Right ventricle myocardium inferior (tissue), 1 donor: ENCODE measurements around the gene IL1RAPL2. TPM values are rescaled to one million over a fixed set of nuclear protein-coding genes. Genes with fewer than 3 reads are reported as not detected.
"Not testable (repeated sequence)": the region's sequence is repeated elsewhere in the genome, so short reads cannot be mapped to it uniquely, and the experiment has no call there.

Experiments
- ATAC-seq: fragments of 200-7000 bp; cut with Tn5 transposase; one replicate; pipeline ENCODE4 v1.9.1; 2020; ENCODE audit warnings: mild to moderate bottlenecking, moderate library complexity
- DNase-seq: peaks from one replicate; pipeline ENCODE4 v3.0.0; 2021; ENCODE audit errors: missing footprints
- intact Hi-C: fragments of 100-400 bp; cut with DNase I; formaldehyde crosslinking; loops from one replicate; pipeline ENCODE4 v1.11.0; 2022
- total RNA-seq: library from RNA; stranded (reverse); fragmentation: NEBNext Ultra II Directional; extraction: Animal tissue kit (Norgen Biotek cat#: 25700); gene quantifications from one replicate; pipeline ENCODE4 v1.2.1, GENCODE V29; 2021
- donor health status: DM: no; HTN: yes; CAD: no; lungs with severe emphysema.

The IL1RAPL2 gene
- total RNA-seq, 1 donor from 2014 or later = not detected

DNA sequence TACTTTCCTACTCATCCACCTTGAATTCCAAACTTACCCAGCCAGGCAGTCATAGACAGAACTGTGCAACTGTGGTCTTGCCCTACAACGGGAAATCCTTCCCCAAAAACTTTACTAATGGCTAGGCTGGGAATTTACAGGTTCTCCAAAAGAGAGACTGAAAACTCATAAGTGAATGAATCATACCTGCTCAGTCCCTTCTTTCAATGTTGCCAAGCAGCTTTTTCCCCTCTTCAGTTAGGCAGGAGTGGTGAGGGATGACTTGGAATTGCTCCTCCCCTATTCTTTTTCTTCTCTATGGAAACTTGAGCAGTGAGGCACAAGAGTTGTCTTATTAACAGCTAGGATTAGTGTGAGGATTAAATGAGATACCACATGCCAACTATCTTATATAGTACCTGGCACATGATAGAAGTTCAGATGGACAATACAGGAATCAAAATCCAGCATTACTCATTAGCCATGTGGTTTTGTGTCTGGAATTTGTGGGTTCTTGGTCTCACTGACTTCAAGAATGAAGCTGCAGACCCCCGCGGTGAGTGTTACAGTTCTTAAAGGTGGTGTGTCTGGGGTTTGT is 548.6 kb downstream of the IL1RAPL2 start:
- ATAC-seq = no peak
- intact Hi-C loops = no loop called here
- DNase-seq = no peak

GRCh38 chrX:105115596-105116320 is 549.8 kb downstream of the IL1RAPL2 start:
- not testable (repeated sequence) for ATAC-seq

DNA sequence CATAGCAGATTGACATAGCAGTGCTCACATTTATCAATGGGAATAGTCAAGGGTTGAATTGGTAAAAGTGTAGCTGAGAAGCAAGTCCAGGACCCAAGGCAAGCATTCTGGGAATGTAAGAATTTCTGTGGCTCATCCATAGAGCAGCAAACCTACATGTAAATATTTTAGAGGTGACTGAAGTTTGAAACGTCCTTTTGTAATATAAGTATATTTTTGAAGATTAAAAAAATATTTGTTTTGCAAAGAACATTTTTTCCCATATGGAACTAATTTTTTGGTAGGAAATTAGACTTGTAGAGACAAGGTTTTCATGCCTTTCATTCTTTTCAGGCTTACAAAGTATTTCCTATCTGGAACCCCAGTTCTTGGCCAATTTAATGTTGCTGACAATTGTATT is 550.5 kb downstream of the IL1RAPL2 start:
- ATAC-seq (no peak), DNase-seq (no peak)
- intact Hi-C loops = no loop called here

More at GRCh38 chrX:105115596-105116320, 549.8 kb downstream of the IL1RAPL2 start:
- intact Hi-C loops, DNase-seq: not testable (repeated sequence)

- no peak for ATAC-seq
- intact Hi-C loops = no loop called here
Measured at GRCh38 chrX:105117621-105118020, 551.6 kb downstream of the IL1RAPL2 start.

DNA sequence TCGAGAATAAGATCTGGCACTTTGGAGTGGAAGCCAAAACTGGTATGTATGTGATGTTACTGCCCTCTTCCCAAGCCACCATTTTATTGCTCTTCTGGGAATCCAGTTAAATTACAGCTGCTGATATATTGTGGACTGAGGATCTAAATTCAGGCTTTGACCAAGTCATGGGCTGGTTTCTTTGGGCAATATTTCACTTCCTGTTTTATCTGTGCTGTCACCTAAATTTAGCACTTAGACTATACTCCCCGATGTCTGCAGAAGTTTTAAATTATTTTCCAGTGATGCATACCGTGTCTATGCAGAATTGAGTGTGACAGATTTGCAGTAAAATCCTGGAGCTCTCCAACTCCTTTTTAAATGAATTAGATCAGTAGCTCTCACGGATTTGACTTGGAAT is 554.5 kb downstream of the IL1RAPL2 start:
- DNase-seq (no peak), ATAC-seq (no peak)
- intact Hi-C loops = no loop called here

More at GRCh38 chrX:105117621-105118020, 551.6 kb downstream of the IL1RAPL2 start:
- no peak for DNase-seq

GRCh38 chrX:105121186-105121585 is 555.2 kb downstream of the IL1RAPL2 start:
- DNase-seq = no peak
- intact Hi-C loops = no loop called here
- ATAC-seq = no peak

- intact Hi-C loops = no loop called here
- ATAC-seq (no peak), DNase-seq (no peak)
Measured at GRCh38 chrX:105126201-105126600, 560.2 kb downstream of the IL1RAPL2 start.

GRCh38 chrX:105134273-105134672 is 568.3 kb downstream of the IL1RAPL2 start:
- no peak for ATAC-seq
- intact Hi-C loops = no loop called here
- DNase-seq = no peak

DNA sequence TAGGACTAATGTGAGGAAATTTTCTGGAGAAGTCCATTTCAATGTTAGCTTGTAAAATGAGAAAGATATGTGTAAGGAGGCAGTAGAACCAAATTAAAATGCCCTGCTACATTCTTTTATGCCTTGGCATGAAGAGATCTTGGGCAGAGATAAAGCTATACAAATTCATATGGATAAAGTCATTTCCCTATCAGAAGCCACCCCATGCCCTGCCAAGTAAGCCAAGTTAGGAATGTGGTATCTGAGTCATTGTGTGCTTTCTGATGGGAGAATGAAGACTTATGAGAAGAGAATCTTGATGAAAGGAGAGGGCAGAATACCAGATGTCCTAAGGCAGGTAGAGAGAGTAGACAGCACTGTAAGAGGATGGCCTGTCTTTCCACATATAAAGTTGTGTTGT is 570.8 kb downstream of the IL1RAPL2 start:
- no peak for DNase-seq
- intact Hi-C loops = no loop called here
- ATAC-seq = no peak

DNA sequence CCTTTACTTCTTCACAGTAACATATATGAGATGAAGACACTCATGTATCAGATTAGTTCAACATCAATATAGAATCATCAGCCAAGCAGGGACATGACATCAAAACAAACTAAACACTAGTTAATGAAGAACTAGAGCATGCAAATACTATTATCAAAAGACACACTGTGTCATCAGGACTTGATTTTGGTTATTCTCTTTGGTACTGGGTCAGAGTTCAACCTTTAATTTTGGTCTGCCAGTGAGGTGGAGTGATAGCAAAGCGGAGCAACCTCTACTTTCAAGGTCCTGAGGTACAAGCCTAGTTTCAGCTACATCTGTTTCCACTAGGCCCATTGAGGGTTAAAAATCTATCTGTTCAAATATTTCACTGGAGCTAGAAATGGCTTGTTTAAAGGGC is 584.0 kb downstream of the IL1RAPL2 start:
- ATAC-seq (no peak), DNase-seq (no peak)
- intact Hi-C loops = no loop called here

DNA sequence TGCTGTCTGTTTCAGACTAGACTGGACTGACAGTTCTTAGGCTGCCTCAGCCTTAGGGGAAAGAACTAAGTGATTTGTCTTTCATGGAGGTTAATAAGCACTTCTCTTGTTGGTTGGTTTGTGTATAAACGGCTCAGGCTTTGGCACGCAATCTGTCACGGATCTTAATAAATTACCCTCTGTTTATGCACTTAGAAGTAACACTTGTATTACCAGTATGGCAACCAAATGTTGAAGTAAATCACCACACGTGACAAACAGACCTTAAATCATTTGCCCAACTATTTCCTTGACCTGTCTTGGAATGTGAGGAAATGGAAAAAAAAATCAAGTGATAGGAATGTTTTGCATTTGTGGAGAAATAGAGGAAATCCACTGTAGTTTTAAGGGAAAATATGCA is 584.6 kb downstream of the IL1RAPL2 start:
- intact Hi-C loops = no loop called here
- ATAC-seq (no peak), DNase-seq (no peak)

GRCh38 chrX:105167233-105167632 is 601.2 kb downstream of the IL1RAPL2 start:
- intact Hi-C loops = no loop called here

DNA sequence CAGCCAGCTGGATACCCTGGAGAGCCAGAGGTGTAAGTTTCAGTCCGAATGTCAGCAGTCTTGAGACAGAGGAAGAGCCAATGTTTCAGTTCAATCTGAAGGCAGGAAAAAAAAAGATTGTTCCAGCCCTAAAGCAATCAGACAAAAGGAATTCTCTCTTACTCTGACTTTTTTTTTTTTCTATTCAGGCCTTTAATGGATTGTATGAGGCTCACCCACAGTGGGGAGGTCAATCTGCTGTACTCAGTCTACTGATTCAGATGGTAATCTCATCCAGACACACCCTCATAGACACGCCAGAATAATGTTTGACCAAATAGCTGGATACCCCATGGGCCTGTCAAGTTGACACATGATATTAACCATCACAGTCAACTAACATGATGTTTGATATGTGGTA is 602.6 kb downstream of the IL1RAPL2 start:
- ATAC-seq (no peak), DNase-seq (no peak)
- intact Hi-C loops = no loop called here

More at GRCh38 chrX:105167233-105167632, 601.2 kb downstream of the IL1RAPL2 start:
- DNase-seq (no peak), ATAC-seq (no peak)

DNA sequence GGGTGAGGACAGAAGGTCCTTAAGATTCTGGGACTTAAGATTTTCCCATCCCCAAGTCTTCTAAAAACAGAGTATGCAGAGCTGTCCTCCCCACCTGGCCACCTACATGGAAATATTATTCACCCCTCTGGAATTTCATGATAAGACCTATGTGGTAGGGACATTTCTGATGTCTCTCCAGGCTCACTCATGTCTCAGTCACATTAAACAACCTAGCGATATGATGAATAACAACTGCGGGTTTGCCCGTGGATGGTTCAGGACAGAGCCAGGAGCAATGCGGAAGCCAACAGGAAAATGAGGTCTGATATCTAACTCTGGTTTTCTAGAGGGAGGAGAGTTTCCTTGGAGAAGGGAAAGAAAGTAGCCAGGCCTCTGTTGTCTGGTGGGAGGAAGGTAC is 607.1 kb downstream of the IL1RAPL2 start:
- no peak for DNase-seq
- no peak for ATAC-seq
- intact Hi-C loops = no loop called here

DNA sequence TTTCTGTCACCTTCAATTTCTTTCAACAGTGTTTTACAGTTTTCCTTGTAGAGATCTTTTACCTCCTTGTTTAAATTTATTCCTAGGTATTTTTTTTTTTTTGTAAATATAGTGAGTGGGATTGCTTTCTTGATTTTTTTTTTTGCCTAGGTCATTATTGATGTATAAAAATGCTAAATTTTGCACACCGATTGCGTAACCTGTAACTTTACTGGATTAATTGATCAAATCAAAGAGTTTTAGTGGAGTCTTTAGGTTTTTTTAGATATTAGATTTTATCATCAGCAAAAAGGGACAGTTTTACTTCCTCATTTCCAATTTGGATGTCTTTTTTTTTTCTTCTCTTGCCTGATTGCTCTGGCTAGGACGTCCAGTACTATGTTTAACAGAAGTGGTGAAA is 613.6 kb downstream of the IL1RAPL2 start:
- intact Hi-C loops = no loop called here
- DNase-seq (no peak), ATAC-seq (no peak)

- DNase-seq (no peak), ATAC-seq (no peak)
- intact Hi-C loops = no loop called here
Measured at GRCh38 chrX:105189093-105189492, 623.1 kb downstream of the IL1RAPL2 start.

GRCh38 chrX:105190252-105190853 is 624.4 kb downstream of the IL1RAPL2 start:
- ATAC-seq (no peak), DNase-seq (no peak)
- intact Hi-C loops = no loop called here

DNA sequence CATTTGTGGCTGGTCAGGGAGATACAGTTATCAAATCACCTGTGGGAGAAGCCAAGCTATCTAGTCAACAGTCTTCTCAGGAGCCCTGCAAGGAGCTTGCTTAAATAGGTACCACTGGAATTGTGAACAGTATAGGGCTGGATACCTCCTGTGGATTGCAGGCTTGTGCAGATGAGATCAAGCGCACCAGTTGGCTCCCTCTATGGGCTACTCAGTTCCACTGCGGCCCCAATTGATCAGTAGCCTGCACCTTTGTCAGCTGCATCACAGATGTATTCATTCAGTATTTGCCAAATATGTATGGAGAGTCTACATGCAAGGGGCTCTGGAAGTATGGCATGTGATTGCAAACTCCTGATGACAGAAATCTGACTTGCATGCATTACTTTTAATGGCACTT is 625.9 kb downstream of the IL1RAPL2 start:
- intact Hi-C loops = no loop called here
- ATAC-seq = no peak
- no peak for DNase-seq

- intact Hi-C loops = no loop called here
- ATAC-seq = no peak
- no peak for DNase-seq
Measured at GRCh38 chrX:105209406-105209805, 643.4 kb downstream of the IL1RAPL2 start.

DNA sequence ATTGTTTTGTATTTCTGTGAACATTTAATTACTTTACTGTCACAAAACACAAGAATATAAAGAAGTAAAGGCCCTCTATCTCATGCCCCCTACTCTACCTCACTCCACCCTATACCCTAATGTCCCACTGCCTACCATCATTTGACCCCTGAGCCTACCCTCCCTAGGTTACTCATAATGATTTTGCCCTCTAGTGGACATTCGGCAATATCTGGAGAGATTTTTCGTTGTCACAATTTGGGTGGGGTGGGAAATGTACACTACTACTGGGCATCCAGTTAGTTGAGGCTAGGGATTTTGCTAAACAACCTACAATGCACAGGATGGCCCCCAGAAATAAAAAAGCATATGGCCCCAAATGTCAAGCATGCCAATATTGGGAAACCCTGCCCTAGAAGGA is 644.3 kb downstream of the IL1RAPL2 start:
- intact Hi-C loops = no loop called here
- ATAC-seq (no peak), DNase-seq (no peak)
